Measurements from ENCODE around the gene SRP68. TPM values are rescaled to one million over a fixed set of nuclear protein-coding genes. Genes with fewer than 3 reads are reported as not detected.
A peak's percentile ranks its signal among the peaks of the same experiment; 100 is the strongest.

Gene SRP68
- polyA plus RNA-seq, 1 of the 3 experiments (the other 2 are of a cell fraction) = 76.8 TPM

DNA sequence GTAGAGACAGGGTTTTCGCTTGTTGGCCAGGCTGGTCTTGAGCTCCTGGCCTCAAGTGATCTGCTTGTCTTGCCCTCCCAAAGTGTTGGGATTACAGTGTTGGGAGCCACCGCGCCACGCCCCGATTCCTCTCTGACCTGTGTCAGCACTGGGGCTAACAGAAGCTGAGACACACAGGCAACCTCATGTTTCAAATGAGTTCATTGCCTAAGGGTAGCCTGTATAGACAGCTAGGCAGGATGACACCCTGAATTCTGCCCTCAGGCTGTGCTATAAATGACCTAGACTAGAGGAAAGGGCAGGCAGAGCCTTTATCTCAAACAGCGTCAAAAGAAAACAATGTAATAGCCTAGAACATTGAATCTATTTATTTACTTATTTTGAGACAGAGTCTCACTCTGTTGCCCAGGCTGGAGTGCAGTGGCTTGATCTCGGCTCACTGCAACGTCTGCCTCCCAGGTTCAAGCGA lies 74.0 kb downstream of the SRP68 start (continued):
- no peak for TF ChIP-seq PBX3 (IDR thresholded peaks at IDR 0.05)
- no peak for TF ChIP-seq NRF1 (IDR thresholded peaks at IDR 0.05; ENCODE audit: low read depth, low read length)
- no peak for TF ChIP-seq POLR2AphosphoS5 (IDR thresholded peaks at IDR 0.05; ENCODE audit: low read depth, low read length)
- no peak for TF ChIP-seq FOSL2 (IDR thresholded peaks at IDR 0.05; ENCODE audit: borderline replicate concordance, low read depth)
- TF ChIP-seq NFIC (IDR thresholded peaks at IDR 0.05; ENCODE audit: borderline replicate concordance) = no peak

- H3K9ac ChIP-seq = no peak overlapping the region
- POLR2A ChIA-PET = no interaction called here
- TF ChIP-seq SMC3 (IDR thresholded peaks at IDR 0.05; ENCODE audit: low read depth, low read length) = no peak
- no peak for TF ChIP-seq MXI1 (IDR thresholded peaks at IDR 0.05; ENCODE audit: low read depth, low read length)
- no peaks in the 10 kb centered on the region for H3K9me2 ChIP-seq
- CTCF ChIA-PET = interaction anchor here (1.2 to 10.2 kb wide), 8 partner anchors 8 to 302 kb away, joined by 3 to 231 read pairs (median 5); partner anchors contain the start of genes MRPL38 and UNC13D
- 0 out of 4 replicates have a peak, but pooled peaks cover 0 to 7% of the 10 kb centered on the region in 2 experiments for H3K4me1 ChIP-seq (ENCODE audit: control insufficient read depth in 1 of 2, insufficient read depth in 2 of 2, low read depth in 1 of 2, low read length in 1 of 2)
- no peak for DNase-seq
- H3K4me3 ChIP-seq (ENCODE audit: low read depth in 2 of 2, low read length in 1 of 2) = no peak overlapping the region
- H3K27me3 ChIP-seq (ENCODE audit: insufficient read depth) = no peaks in the 10 kb centered on the region
- H3F3A ChIP-seq (replicated peaks; ENCODE audit: insufficient read depth) = no peaks in the 10 kb centered on the region
- H2AFZ ChIP-seq (ENCODE audit: low read depth) = peak overlapping the region; percentile 70
- H3K79me2 ChIP-seq (ENCODE audit: insufficient read depth) = no peaks in the 10 kb centered on the region
- H3K36me3 ChIP-seq (replicated peaks in 1 of 2; ENCODE audit: control insufficient read depth in 1 of 2, insufficient read depth in 2 of 2, low read length in 1 of 2) = peaks cover 0 to 3% of the 10 kb centered on the region in 2 experiments
- no peaks in the 10 kb centered on the region for H4K20me1 ChIP-seq (ENCODE audit: insufficient read depth)
- no peaks in the 10 kb centered on the region for H3K9me3 ChIP-seq
- H3K4me2 ChIP-seq = no peak overlapping the region
- peak overlapping the region in 1 of 2 experiments; percentile 23; a peak in 1 of 4 replicates for H3K27ac ChIP-seq (ENCODE audit: low read depth in 2 of 2, low read length in 1 of 2)
- 71% methylated on average over 18 of the region's 18 CpGs for WGBS (ENCODE audit: low lambda C conversion rate)
These were observed 75.4 kb downstream of the SRP68 start for GRCh38 chr17:75996665-75997590.

DNA sequence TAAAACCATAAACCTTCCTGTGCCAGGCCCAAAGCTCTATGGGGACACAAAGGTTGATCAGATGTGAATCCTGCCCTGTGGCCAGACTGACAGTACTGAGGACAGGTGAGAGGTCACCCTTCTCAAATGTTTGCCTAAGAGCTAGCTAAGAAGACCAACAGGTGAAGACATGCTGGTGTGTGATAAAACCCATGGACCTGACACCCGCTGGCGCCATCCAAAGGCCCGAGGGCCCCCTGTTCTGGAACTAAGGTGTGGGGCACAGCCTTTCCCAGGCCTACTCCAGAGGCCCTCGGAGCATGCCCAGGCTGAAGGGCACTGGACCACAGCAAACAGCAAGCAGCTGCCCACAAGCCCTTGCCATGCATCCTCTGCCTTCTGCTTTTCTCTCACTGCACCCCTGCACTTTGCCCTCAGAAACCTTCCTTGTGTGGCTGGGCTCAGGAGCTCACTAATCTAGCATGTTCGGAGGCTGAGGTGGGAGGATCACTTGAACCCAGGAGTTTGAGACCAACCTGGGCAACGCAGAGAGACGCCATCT lies 76.9 kb downstream of the SRP68 start:
- ChIA-PET CTCF (interaction anchor here (0.9 to 2.8 kb wide), 9 partner anchors 10 to 304 kb away, joined by 3 to 26 read pairs (median 4); partner anchors contain the start of genes ACOX1, MRPL38 and TEN1), POLR2A (no interaction called here)

More for the DNA sequence above, 76.9 kb downstream of the SRP68 start:
- H3K4me3 ChIP-seq (ENCODE audit: low read depth in 2 of 2, low read length in 1 of 2) = no peak overlapping the region
- DNase-seq = no peak
- 94% methylated on average over 7 of the region's 7 CpGs for WGBS (ENCODE audit: low lambda C conversion rate)
- H2AFZ ChIP-seq (ENCODE audit: low read depth) = no peak overlapping the region
- H3K79me2 ChIP-seq (ENCODE audit: insufficient read depth) = no peaks in the 10 kb centered on the region
- no peak for TF ChIP-seq EZH2phosphoT487 (IDR thresholded peaks at IDR 0.05; ENCODE audit: borderline replicate concordance, low read depth)
- no peak for TF ChIP-seq TEAD4 (IDR thresholded peaks at IDR 0.05; ENCODE audit: borderline replicate concordance, insufficient read depth)
- TF ChIP-seq NFIC (IDR thresholded peaks at IDR 0.05; ENCODE audit: borderline replicate concordance) = no peak
- TF ChIP-seq SIN3A (IDR thresholded peaks at IDR 0.05; ENCODE audit: borderline replicate concordance, low read depth, low read length) = no peak
- no peak for TF ChIP-seq RCOR1 (IDR thresholded peaks at IDR 0.05; ENCODE audit: low read length)
- TF ChIP-seq MEF2A (IDR thresholded peaks at IDR 0.05; ENCODE audit: borderline replicate concordance, low read depth) = no peak
- no peak for TF ChIP-seq ELF1 (IDR thresholded peaks at IDR 0.05)
- TF ChIP-seq, protein P1, sequence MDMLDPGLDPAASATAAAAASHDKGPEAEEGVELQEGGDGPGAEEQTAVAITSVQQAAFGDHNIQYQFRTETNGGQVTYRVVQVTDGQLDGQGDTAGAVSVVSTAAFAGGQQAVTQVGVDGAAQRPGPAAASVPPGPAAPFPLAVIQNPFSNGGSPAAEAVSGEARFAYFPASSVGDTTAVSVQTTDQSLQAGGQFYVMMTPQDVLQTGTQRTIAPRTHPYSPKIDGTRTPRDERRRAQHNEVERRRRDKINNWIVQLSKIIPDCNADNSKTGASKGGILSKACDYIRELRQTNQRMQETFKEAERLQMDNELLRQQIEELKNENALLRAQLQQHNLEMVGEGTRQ (IDR thresholded peaks at IDR 0.05; ENCODE audit: borderline replicate concordance, low read depth, low read length) = no peak
- TF ChIP-seq USF1 (IDR thresholded peaks at IDR 0.05; ENCODE audit: borderline replicate concordance, low read depth) = no peak
- TF ChIP-seq RXRA (IDR thresholded peaks at IDR 0.05; ENCODE audit: borderline replicate concordance, low read depth) = no peak
- TF ChIP-seq RAD21 (IDR thresholded peaks at IDR 0.05; ENCODE audit: low read length) = no peak
- TF ChIP-seq TCF12 (IDR thresholded peaks at IDR 0.05) = no peak
- H3K9ac ChIP-seq = no peak overlapping the region
- no peaks in the 10 kb centered on the region for H3F3A ChIP-seq (replicated peaks; ENCODE audit: insufficient read depth)
- H3K4me1 ChIP-seq (ENCODE audit: control insufficient read depth in 1 of 2, insufficient read depth in 2 of 2, low read depth in 1 of 2, low read length in 1 of 2) = 0 out of 4 replicates have a peak, but pooled peaks cover 0 to 7% of the 10 kb centered on the region in 2 experiments
- no peak overlapping the region for H3K27ac ChIP-seq (ENCODE audit: low read depth in 2 of 2, low read length in 1 of 2)
- no peak overlapping the region for H3K4me2 ChIP-seq
- no peaks in the 10 kb centered on the region for H4K20me1 ChIP-seq (ENCODE audit: insufficient read depth)
- no peaks in the 10 kb centered on the region for H3K9me2 ChIP-seq
- peaks cover 0 to 5% of the 10 kb centered on the region in 2 experiments for H3K36me3 ChIP-seq (replicated peaks in 1 of 2; ENCODE audit: control insufficient read depth in 1 of 2, insufficient read depth in 2 of 2, low read length in 1 of 2)
- H3K27me3 ChIP-seq (ENCODE audit: insufficient read depth) = no peaks in the 10 kb centered on the region
- no peaks in the 10 kb centered on the region for H3K9me3 ChIP-seq
